H1 (cell line): Measurements from ENCODE around the gene DPY19L1. TPM values are rescaled to one million over a fixed set of nuclear protein-coding genes. Genes with fewer than 3 reads are reported as not detected.

Source experiments
- CTCF ChIA-PET: fragments of 300-600 bp; sonication (Branson Sonifier 250); formaldehyde crosslinking; loops from one replicate; lab custom pipeline; 2021; ENCODE audit not compliant: partially characterized antibody; lab: Charles Lee
- POLR2A ChIA-PET: fragments of 300-600 bp; sonication (Branson Sonifier 250); formaldehyde crosslinking; loops from one replicate; lab custom pipeline; 2021; ENCODE audit warnings: inconsistent platforms; ENCODE audit not compliant: partially characterized antibody; lab: Charles Lee
- DNase-seq, 2 experiments: peaks; one replicate each; pipeline versions ENCODE4 v3.0.0 to v3.0.0-alpha.2; 2010 to 2022; ENCODE audit warnings: low spot score in 2 of 2, low read depth in 1 of 2, mixed read lengths in 1 of 2
- FAIRE-seq: peaks from 2 replicates; lab custom pipeline; 2011; peaks lifted over from hg19 to GRCh38; lab: Jason Lieb, UNC
- H2AFZ ChIP-seq: 2 replicates; pipeline ENCODE4 v1.8.1; 2012; ENCODE audit warnings: low read length, inconsistent platforms
- H2AK5ac ChIP-seq: 2 replicates; pipeline ENCODE4 v1.6.1; 2013; ENCODE audit warnings: low read depth, low read length
- H2BK120ac ChIP-seq: replicated peaks from 2 replicates; pipeline ENCODE3; 2013; ENCODE audit warnings: low read depth, low read length, inconsistent platforms
- H2BK12ac ChIP-seq: 2 replicates; pipeline ENCODE4 v1.6.1; 2013; ENCODE audit warnings: low read depth, low read length
- H2BK15ac ChIP-seq: 2 replicates; pipeline ENCODE4 v1.6.1; 2013; ENCODE audit warnings: low read length
- H2BK20ac ChIP-seq: 2 replicates; pipeline ENCODE4 v1.6.1; 2013; ENCODE audit warnings: low read length
- H2BK5ac ChIP-seq: 2 replicates; pipeline ENCODE4 v1.6.1; 2013; ENCODE audit warnings: low read depth, low read length
- H3K14ac ChIP-seq: 2 replicates; pipeline ENCODE4 v1.6.1; 2013; ENCODE audit warnings: inconsistent platforms; ENCODE audit not compliant: insufficient read length
- H3K18ac ChIP-seq: 2 replicates; pipeline ENCODE4 v1.6.1; 2013; ENCODE audit warnings: low read length; ENCODE audit errors: extremely low read depth
- H3K23ac ChIP-seq: 2 replicates; pipeline ENCODE4 v1.6.1; 2013; ENCODE audit warnings: inconsistent platforms; ENCODE audit not compliant: insufficient read length
- H3K23me2 ChIP-seq: 2 replicates; pipeline ENCODE4 v1.6.1; 2013; ENCODE audit warnings: low read depth, low read length
- H3K27ac ChIP-seq: 2 replicates; pipeline ENCODE4 v1.6.1; 2011; ENCODE audit warnings: low read depth, low read length, inconsistent platforms
- H3K27me3 ChIP-seq, 4 experiments: replicated peaks in 1 of 4; 1 replicate in 1 of 4; 2 replicates in 3 of 4; pipeline versions ENCODE4 v1.6.1 to v1.8.1; 2011 to 2013; ENCODE audit warnings: low read length in 3 of 4, mild to moderate bottlenecking in 3 of 4, inconsistent platforms in 2 of 4, mixed read lengths in 2 of 4, moderate library complexity in 1 of 4; ENCODE audit not compliant: control insufficient read depth in 3 of 4, insufficient read depth in 3 of 4; ENCODE audit errors: extremely low read depth in 1 of 4
- H3K36me3 ChIP-seq, 4 experiments: 2 replicates each; pipeline versions ENCODE4 v1.6.1 to v1.8.1; 2011 to 2013; ENCODE audit warnings: mild to moderate bottlenecking in 4 of 4, low read length in 3 of 4, moderate library complexity in 2 of 4, control low read depth in 1 of 4, inconsistent platforms in 1 of 4; ENCODE audit not compliant: insufficient read depth in 4 of 4, control insufficient read depth in 2 of 4
- H3K4ac ChIP-seq: replicated peaks from 2 replicates; pipeline ENCODE3; 2013; ENCODE audit warnings: low read length, low read depth, mixed read lengths, inconsistent platforms; ENCODE audit not compliant: insufficient read length
- H3K4me1 ChIP-seq, 4 experiments: replicated peaks in 1 of 4; 1 replicate in 1 of 4; 2 replicates in 3 of 4; pipeline versions ENCODE4 v1.6.1 to v1.8.1; 2011 to 2013; ENCODE audit warnings: low read length in 3 of 4, inconsistent platforms in 2 of 4, mixed read lengths in 1 of 4; ENCODE audit not compliant: insufficient read depth in 4 of 4, control insufficient read depth in 3 of 4
- H3K4me2 ChIP-seq, 2 experiments: 2 replicates each; pipeline versions ENCODE4 v1.6.1 to v1.8.1; 2011 to 2013; ENCODE audit warnings: low read depth in 2 of 2, low read length in 2 of 2, control low read depth in 1 of 2, inconsistent platforms in 1 of 2, mild to moderate bottlenecking in 1 of 2; ENCODE audit not compliant: insufficient read depth in 1 of 2
- H3K4me3 ChIP-seq, 4 experiments: fragments of 200-600, 300-600 bp in 1 of 4; sonication (generic), shearing (Covaris generic), sonication (Bioruptor Twin) in 1 of 4; 2 replicates each; pipeline versions ENCODE4 v1.5.1 to v1.8.1; 2011 to 2016; ENCODE audit warnings: low read length in 4 of 4, low read depth in 3 of 4, control low read depth in 2 of 4, inconsistent platforms in 2 of 4, mild to moderate bottlenecking in 2 of 4, mixed read lengths in 1 of 4, moderate library complexity in 1 of 4; ENCODE audit not compliant: insufficient read depth in 2 of 4; ENCODE audit errors: extremely low read depth in 1 of 4
- H3K56ac ChIP-seq: replicated peaks from 2 replicates; pipeline ENCODE3; 2013; ENCODE audit warnings: low read depth, mild to moderate bottlenecking, mixed read lengths, low read length, inconsistent platforms; ENCODE audit not compliant: insufficient read length
- H3K79me1 ChIP-seq: 2 replicates; pipeline ENCODE4 v1.6.1; 2013; ENCODE audit warnings: low read depth, low read length, control low read depth
- H3K79me2 ChIP-seq, 2 experiments: 2 replicates each; pipeline versions ENCODE4 v1.6.1 to v1.8.1; 2012 to 2013; ENCODE audit warnings: low read length in 2 of 2, mild to moderate bottlenecking in 2 of 2, inconsistent platforms in 1 of 2; ENCODE audit not compliant: insufficient read depth in 2 of 2, control insufficient read depth in 1 of 2
- H3K9ac ChIP-seq, 4 experiments: replicated peaks in 1 of 4; 1 replicate in 1 of 4; 2 replicates in 3 of 4; pipeline versions ENCODE4 v1.6.1 to v1.8.1; 2011 to 2013; ENCODE audit warnings: low read depth in 3 of 4, low read length in 3 of 4, control low read depth in 2 of 4, mild to moderate bottlenecking in 2 of 4, moderate library complexity in 2 of 4, inconsistent platforms in 1 of 4; ENCODE audit errors: extremely low read depth in 1 of 4
- H3K9me3 ChIP-seq, 2 experiments: 2 replicates each; pipeline versions ENCODE4 v1.6.1 to v1.8.1; 2012 to 2013; ENCODE audit warnings: mild to moderate bottlenecking in 2 of 2, moderate library complexity in 2 of 2, control low read depth in 1 of 2, inconsistent platforms in 1 of 2, low read depth in 1 of 2, low read length in 1 of 2, mixed read lengths in 1 of 2; ENCODE audit not compliant: insufficient read depth in 2 of 2
- H4K20me1 ChIP-seq, 2 experiments: replicated peaks in 1 of 2; 2 replicates each; pipeline versions ENCODE3 to v1.8.1; 2011 to 2013; ENCODE audit warnings: inconsistent platforms in 2 of 2, low read length in 2 of 2, mild to moderate bottlenecking in 1 of 2; ENCODE audit not compliant: insufficient read depth in 2 of 2, control insufficient read depth in 1 of 2
- H4K5ac ChIP-seq: 2 replicates; pipeline ENCODE4 v1.6.1; 2013; ENCODE audit warnings: low read length, low read depth, mixed read lengths, inconsistent platforms; ENCODE audit not compliant: insufficient read length
- H4K8ac ChIP-seq: 2 replicates; pipeline ENCODE4 v1.8.0; 2013; ENCODE audit warnings: mild to moderate bottlenecking, moderate library complexity, low read length, inconsistent platforms; ENCODE audit not compliant: insufficient read depth; ENCODE audit errors: extremely low read depth
- H4K91ac ChIP-seq: replicated peaks from 2 replicates; pipeline ENCODE3; 2013; ENCODE audit warnings: low read length, mixed read lengths, inconsistent platforms; ENCODE audit not compliant: insufficient read length
- BRCA1 ChIP-seq: IDR thresholded peaks from 2 replicates; pipeline ENCODE4 v1.6.1; 2012; ENCODE audit warnings: low read depth, low read length, improper control_type of control experiment
- HDAC2 ChIP-seq, 2 experiments: fragments of 300-600 bp in 1 of 2; sonication (generic) in 1 of 2; IDR thresholded peaks; 2 replicates each; pipeline ENCODE4 v1.6.1; 2011 to 2012; ENCODE audit warnings: low read depth in 2 of 2, low read length in 2 of 2, mild to moderate bottlenecking in 2 of 2, moderate library complexity in 2 of 2, borderline replicate concordance in 1 of 2, inconsistent platforms in 1 of 2
- KDM4A ChIP-seq: IDR thresholded peaks from one replicate; pipeline ENCODE4 v1.7.1; 2012; ENCODE audit warnings: low read depth, mild to moderate bottlenecking, moderate library complexity, low read length, inconsistent platforms; ENCODE audit not compliant: severe bottlenecking
- POLR2A ChIP-seq, 2 experiments: IDR thresholded peaks; 1 replicate in 1 of 2; 2 replicates in 1 of 2; pipeline ENCODE4 v1.6.1; 2011; ENCODE audit warnings: low read depth in 2 of 2, low read length in 2 of 2, mild to moderate bottlenecking in 2 of 2; ENCODE audit errors: control extremely low read depth in 1 of 2
- TAF7 ChIP-seq: optimal IDR thresholded peaks from 2 replicates; pipeline ENCODE3; 2011; ENCODE audit warnings: low read depth, mild to moderate bottlenecking, inconsistent platforms, low read length, moderate library complexity, borderline replicate concordance
- TBP ChIP-seq: IDR thresholded peaks from 2 replicates; pipeline ENCODE4 v1.6.1; 2011; ENCODE audit warnings: low read depth, low read length, improper control_type of control experiment
- TCF12 ChIP-seq: IDR thresholded peaks from 2 replicates; pipeline ENCODE4 v1.6.1; 2011; ENCODE audit warnings: low read depth, mild to moderate bottlenecking, low read length
- YY1 ChIP-seq: IDR thresholded peaks from 2 replicates; pipeline ENCODE4 v1.6.1; 2011; ENCODE audit warnings: low read depth, mild to moderate bottlenecking, low read length
- ZNF274 ChIP-seq: IDR thresholded peaks from 2 replicates; pipeline ENCODE4 v1.7.0; 2012; ENCODE audit warnings: low read length, borderline replicate concordance; ENCODE audit errors: extremely low read depth
- WGBS, 2 experiments: shearing (Covaris generic) in 1 of 2; methylation state at CpG; one replicate each; pipeline versions ENCODE4 v1.1.6 to v1.1.7; 2013 to 2015; ENCODE audit warnings: low lambda C conversion rate in 2 of 2, mixed read lengths in 2 of 2, inconsistent platforms in 1 of 2, low coverage in 1 of 2, missing lambda C conversion rate in 1 of 2; ENCODE audit not compliant: insufficient replicate concordance in 2 of 2, insufficient coverage in 1 of 2, insufficient read length in 1 of 2; ENCODE audit errors: extremely low coverage in 1 of 2, missing lambda C conversion rate in 1 of 2; 5-methylcytosine and 5-hydroxymethylcytosine counted together
- long read RNA-seq, 2 experiments: library from RNA in 1 of 2; library from capped mRNA in 1 of 2; stranded (forward); transcript quantifications; one replicate each; pipeline ENCODE4 v2.0.0, GENCODE V29; 2021; ENCODE audit warnings: inconsistent platforms in 1 of 2
- polyA minus RNA-seq, 3 experiments: library from RNA; depleted of rRNA, polyadenylated mRNA; stranded (reverse); fragments of >200 nt; gene quantifications; 1 replicate in 2 of 3; 2 replicates in 1 of 3; pipeline ENCODE4 v1.2.3, GENCODE V29; 2011
- polyA plus RNA-seq, 7 experiments: library from polyadenylated mRNA; depleted of rRNA in 3 of 7; stranded (reverse) in 5 of 7; unstranded in 2 of 7; fragments of >200 nt in 5 of 7; fragments of 200-250 nt in 2 of 7; gene quantifications; 1 replicate in 5 of 7; 2 replicates in 1 of 7; 4 replicates in 1 of 7; pipeline versions ENCODE4 v1.2.1 to v1.2.3, GENCODE V29; 2011 to 2013; ENCODE audit warnings: missing spikeins in 2 of 7, mixed read lengths in 2 of 7
- total RNA-seq: library from RNA; stranded (reverse); fragmentation: NEBNext Ultra II Directional; extraction: Animal tissue kit (Norgen Biotek cat#: 25700); gene quantifications from 2 replicates; pipeline ENCODE4 v1.2.1, GENCODE V29; 2021

The DPY19L1 gene
- 18.3 and 23.3 TPM in 2 replicates for total RNA-seq
- polyA plus RNA-seq (2011; rRNA removed): 7.6 and 14.1 TPM in 2 replicates
- 12.0 TPM for polyA plus RNA-seq (2011; cell fraction: cytosol; rRNA removed)
- 5.0 TPM for polyA plus RNA-seq (2011; cell fraction: nucleus; rRNA removed)
- polyA plus RNA-seq (2012, experiment 1 of 2): 9.7 to 22.5 TPM (median 11.1 TPM) in 4 replicates
- polyA plus RNA-seq (2012, experiment 2 of 2): 2.2 TPM
- polyA plus RNA-seq (2013, experiment 1 of 2): 14.1 TPM
- polyA plus RNA-seq (2013, experiment 2 of 2): 15.0 TPM
- 12.2 and 25.2 TPM in 2 replicates for polyA minus RNA-seq (2011; rRNA and poly(A)+ RNA removed)
- polyA minus RNA-seq (2011; cell fraction: cytosol; rRNA and poly(A)+ RNA removed): 9.2 TPM
- polyA minus RNA-seq (2011; cell fraction: nucleus; rRNA and poly(A)+ RNA removed): 13.2 TPM
- long read RNA-seq, experiment 1, full-length matches to known transcripts: 4 of 15 reads
- long read RNA-seq, experiment 1, partial matches to known transcripts: 2 of 15 reads
- long read RNA-seq, experiment 1, other reads (novel, unspliced or antisense): 9 of 15 reads
- long read RNA-seq, experiment 2, partial matches to known transcripts: 1 of 4 reads
- long read RNA-seq, experiment 2, other reads (novel, unspliced or antisense): 3 of 4 reads

- H4K8ac ChIP-seq: peak within 1 kb of the TSS; percentile 94
- no peak within 1 kb of the TSS for H2BK120ac ChIP-seq
- peak within 1 kb of the TSS; percentile 79; the same call in 1 of the 2 replicates for H3K18ac ChIP-seq
- H3K23me2 ChIP-seq: peaks cover 4% of the 10 kb centered on the region; the same call in 1 of the 2 replicates
- ChIA-PET POLR2A (no interaction called here), CTCF (interaction anchor here (0.7 to 1.5 kb wide), 2 partner anchors 186 to 213 kb away, joined by 3 to 5 read pairs; no protein-coding TSS in a partner anchor)
- H4K5ac ChIP-seq: peak within 1 kb of the TSS; percentile 82
- 0 out of 2 replicates have a peak within 1 kb of the TSS, but pooled peaks have one; percentile 41 for H2AFZ ChIP-seq
- H3K36me3 ChIP-seq: no peaks in the 10 kb centered on the region
- no peaks in the 10 kb centered on the region for H3K9me3 ChIP-seq
- H3K9ac ChIP-seq: peak within 1 kb of the TSS; percentile 49 to 95 (median 68)
- H3K23ac ChIP-seq: no peak within 1 kb of the TSS
- no peak within 1 kb of the TSS for H2AK5ac ChIP-seq
- FAIRE-seq (no peak), DNase-seq (no peak)
- peak within 1 kb of the TSS; percentile 78; the same call in 1 of the 2 replicates for H3K27ac ChIP-seq
- peaks cover 0 to 5% of the 10 kb centered on the region in 2 experiments for H4K20me1 ChIP-seq
- no peak within 1 kb of the TSS for H2BK20ac ChIP-seq
- no peak within 1 kb of the TSS for H3K14ac ChIP-seq
- peak within 1 kb of the TSS; percentile 66 to 90 (median 73) for H3K4me3 ChIP-seq
- TF ChIP-seq ZNF274: no peak
- TF ChIP-seq POLR2A (IDR thresholded peaks at IDR 0.05; ENCODE audit: control extremely low read depth in 1 of 2, low read depth in 2 of 2, low read length in 2 of 2): peak; percentile 8 to 15; a peak in 2 of 3 replicates
- peak; percentile 23 for TF ChIP-seq KDM4A
- no peak for TF ChIP-seq YY1
- TF ChIP-seq TAF7: peak; percentile 14
- 0 out of 2 replicates have a peak, but pooled peaks have one; percentile 7 for TF ChIP-seq TBP
- TF ChIP-seq HDAC2 (IDR thresholded peaks at IDR 0.05; ENCODE audit: borderline replicate concordance in 1 of 2, low read depth in 2 of 2, low read length in 2 of 2): no peak
- no peak for TF ChIP-seq TCF12
- TF ChIP-seq BRCA1: no peak
- peak within 1 kb of the TSS; percentile 52 for H3K56ac ChIP-seq
- 3% methylated on average over 18 of the region's 48 CpGs; no CpG with 5 or more reads in 1 of the 2 experiments for WGBS, 2 experiments
- H2BK5ac ChIP-seq: peak within 1 kb of the TSS; percentile 22
- H2BK12ac ChIP-seq: no peak within 1 kb of the TSS
- H3K4me2 ChIP-seq: peak within 1 kb of the TSS; percentile 79 to 95
- H3K27me3 ChIP-seq: no peaks in the 10 kb centered on the region
- H3K4me1 ChIP-seq: peaks cover 0 to 10% (median 5%) of the 10 kb centered on the region in 4 experiments; a peak in 4 of 7 replicates
- peak within 1 kb of the TSS; percentile 14 for H3K4ac ChIP-seq
- peak within 1 kb of the TSS; percentile 34 for H4K91ac ChIP-seq
- H3K79me1 ChIP-seq: peaks cover 6% of the 10 kb centered on the region
- no peak within 1 kb of the TSS for H2BK15ac ChIP-seq
- H3K79me2 ChIP-seq: peaks cover 7 to 40% of the 10 kb centered on the region in 2 experiments
Measured at GRCh38 chr7:35037211-35037525, at the start of gene DPY19L1. Gene DPY19L1 (minus strand): TSS chr7:35037485. CDS start chr7:35037394, 91 bp downstream.
